Endodermal cell (in vitro differentiated cells): ENCODE results near the gene KLK4. TPM values are rescaled to one million over a fixed set of nuclear protein-coding genes. Genes with fewer than 3 reads are reported as not detected.
"Not testable (repeated sequence)": the region's sequence is repeated elsewhere in the genome, so short reads cannot be mapped to it uniquely, and the experiment has no call there.

Experiments used
- DNase-seq: peaks from one replicate; pipeline ENCODE4 v3.0.0-alpha.2; 2017
- H3K27ac ChIP-seq: 2 replicates; pipeline ENCODE4 v1.5.1; 2013; ENCODE audit warnings: mild to moderate bottlenecking, low read depth, low read length, moderate library complexity
- H3K27me3 ChIP-seq: 2 replicates; pipeline ENCODE4 v1.6.1; 2013; ENCODE audit warnings: mild to moderate bottlenecking, low read length, moderate library complexity; ENCODE audit not compliant: insufficient read depth, control insufficient read depth, poor library complexity, severe bottlenecking
- H3K36me3 ChIP-seq: 2 replicates; pipeline ENCODE4 v1.7.0; 2013; ENCODE audit warnings: mild to moderate bottlenecking, low read length, moderate library complexity; ENCODE audit not compliant: control insufficient read depth, insufficient read depth
- H3K4me1 ChIP-seq: one replicate; pipeline ENCODE4 v1.7.0; 2013; ENCODE audit warnings: low read length; ENCODE audit not compliant: control insufficient read depth, insufficient read depth
- H3K4me3 ChIP-seq: 2 replicates; pipeline ENCODE4 v1.5.1; 2013; ENCODE audit warnings: mild to moderate bottlenecking, low read length, moderate library complexity
- H3K9ac ChIP-seq: 2 replicates; pipeline ENCODE4 v1.6.1; 2013; ENCODE audit warnings: mild to moderate bottlenecking, low read length, moderate library complexity; ENCODE audit not compliant: poor library complexity, severe bottlenecking; ENCODE audit errors: extremely low read depth
- H3K9me3 ChIP-seq: 2 replicates; pipeline ENCODE4 v1.6.1; 2013; ENCODE audit warnings: mild to moderate bottlenecking, low read length, moderate library complexity; ENCODE audit not compliant: control insufficient read depth
- H3K27ac Mint-ChIP-seq: 2 replicates; pipeline ENCODE4 v1.8.0; 2020; ENCODE audit warnings: mixed read lengths
- H3K27me3 Mint-ChIP-seq: 2 replicates; pipeline ENCODE4 v1.8.0; 2021; ENCODE audit warnings: mild to moderate bottlenecking, mixed read lengths; ENCODE audit not compliant: insufficient read depth
- H3K36me3 Mint-ChIP-seq: 2 replicates; pipeline ENCODE4 v1.8.0; 2020; ENCODE audit warnings: low read depth, mixed read lengths
- H3K4me1 Mint-ChIP-seq: 2 replicates; pipeline ENCODE4 v1.8.0; 2020; ENCODE audit warnings: mixed read lengths
- H3K4me3 Mint-ChIP-seq: 2 replicates; pipeline ENCODE4 v1.8.0; 2020; ENCODE audit warnings: mild to moderate bottlenecking, moderate library complexity, mixed read lengths
- H3K9me3 Mint-ChIP-seq: 2 replicates; pipeline ENCODE4 v1.8.0; 2020; ENCODE audit warnings: mild to moderate bottlenecking, mixed read lengths
- CTCF ChIP-seq: fragments of 200-600 bp; sonication (generic); conservative IDR thresholded peaks from 2 replicates; pipeline ENCODE4 v1.5.0; 2021; ENCODE audit warnings: antibody characterized with exemption, mild to moderate bottlenecking
- WGBS, 2 experiments: methylation state at CpG; one replicate each; pipeline versions ENCODE4 v1.1.5 to v1.1.7; 2013; ENCODE audit warnings: missing lambda C conversion rate in 2 of 2, mixed read lengths in 1 of 2; ENCODE audit not compliant: insufficient coverage in 1 of 2, insufficient read length in 1 of 2; 5-methylcytosine and 5-hydroxymethylcytosine counted together
- total RNA-seq, 2 donors: library from RNA; stranded (reverse); fragmentation: NEBNext Ultra II Directional in 1 of 2; extraction: Animal tissue kit (Norgen Biotek cat#: 25700) in 1 of 2; gene quantifications; 2 replicates in 1 of 2; 3 replicates in 1 of 2; pipeline ENCODE4 v1.2.1, GENCODE V29; 2021

Gene KLK4
- total RNA-seq, 2 donors from 2014 or later, result not detected

- Mint-ChIP-seq H3K4me1 (no peaks in the 10 kb centered on the region), H3K4me3 (no peak overlapping the region), H3K27ac (no peak overlapping the region), H3K27me3 (peaks cover 74% of the 10 kb centered on the region), H3K36me3 (peaks cover 2% of the 10 kb centered on the region), H3K9me3 (peaks cover 34% of the 10 kb centered on the region)
- Histone ChIP-seq H3K4me3 (no peak overlapping the region), H3K4me1 (no peaks in the 10 kb centered on the region), H3K9ac (no peak overlapping the region), H3K9me3 (peaks cover 7% of the 10 kb centered on the region), H3K27ac (no peak overlapping the region), H3K27me3 (no peaks in the 10 kb centered on the region), H3K36me3 (no peaks in the 10 kb centered on the region)
- no peak for TF ChIP-seq CTCF
- WGBS, 2 experiments, result 50 to 60% methylated on average over 1 to 2 of the region's 3 CpGs
- no peak for DNase-seq
Measured at GRCh38 chr19:50897191-50897607, 14.0 kb downstream of the KLK4 start.

- H3K27ac Mint-ChIP-seq, result no peak overlapping the region
- Histone ChIP-seq H3K9ac (no peak overlapping the region), H3K36me3 (no peaks in the 10 kb centered on the region), H3K4me3 (no peak overlapping the region), H3K9me3 (peaks cover 7% of the 10 kb centered on the region), H3K27ac (no peak overlapping the region), H3K27me3 (no peaks in the 10 kb centered on the region), H3K4me1 (no peaks in the 10 kb centered on the region)
- DNase-seq, result no peak
- H3K36me3 Mint-ChIP-seq, result peaks cover 2% of the 10 kb centered on the region
- no peak for TF ChIP-seq CTCF
- no peaks in the 10 kb centered on the region for H3K4me1 Mint-ChIP-seq
- peaks cover 75% of the 10 kb centered on the region for H3K27me3 Mint-ChIP-seq
- 69 to 79% methylated on average over 5 to 6 of the region's 6 CpGs for WGBS, 2 experiments
- H3K9me3 Mint-ChIP-seq, result peaks cover 34% of the 10 kb centered on the region
- no peak overlapping the region for H3K4me3 Mint-ChIP-seq
Measured at GRCh38 chr19:50896591-50897190, 14.5 kb downstream of the KLK4 start.

GRCh38 chr19:50896089-50896590, 15.1 kb downstream of the KLK4 start:
- H3K36me3 ChIP-seq, DNase-seq, H3K36me3 Mint-ChIP-seq, H3K9me3 ChIP-seq, H3K4me3 ChIP-seq, H3K9ac ChIP-seq, H3K27me3 ChIP-seq, H3K4me3 Mint-ChIP-seq, H3K27ac Mint-ChIP-seq, H3K4me1 Mint-ChIP-seq, H3K4me1 ChIP-seq, H3K27ac ChIP-seq: not testable (repeated sequence)
- H3K9me3 Mint-ChIP-seq, result peaks cover 34% of the 10 kb centered on the region
- 85 to 86% methylated on average over 3 to 9 of the region's 9 CpGs for WGBS, 2 experiments
- peaks cover 77% of the 10 kb centered on the region for H3K27me3 Mint-ChIP-seq
